H1 (cell line): Measurements from ENCODE around the gene MYBPC1. TPM values are rescaled to one million over a fixed set of nuclear protein-coding genes. Genes with fewer than 3 reads are reported as not detected.

Experiments
- CTCF ChIA-PET: fragments of 300-600 bp; sonication (Branson Sonifier 250); formaldehyde crosslinking; loops from one replicate; lab custom pipeline; 2021; ENCODE audit not compliant: partially characterized antibody; lab: Charles Lee
- POLR2A ChIA-PET: fragments of 300-600 bp; sonication (Branson Sonifier 250); formaldehyde crosslinking; loops from one replicate; lab custom pipeline; 2021; ENCODE audit warnings: inconsistent platforms; ENCODE audit not compliant: partially characterized antibody; lab: Charles Lee
- DNase-seq, 2 experiments: peaks; one replicate each; pipeline versions ENCODE4 v3.0.0 to v3.0.0-alpha.2; 2010 to 2022; ENCODE audit warnings: low spot score in 2 of 2, low read depth in 1 of 2, mixed read lengths in 1 of 2
- FAIRE-seq: peaks from 2 replicates; lab custom pipeline; 2011; peaks lifted over from hg19 to GRCh38; lab: Jason Lieb, UNC
- H2AFZ ChIP-seq: 2 replicates; pipeline ENCODE4 v1.8.1; 2012; ENCODE audit warnings: low read length, inconsistent platforms
- H2AK5ac ChIP-seq: 2 replicates; pipeline ENCODE4 v1.6.1; 2013; ENCODE audit warnings: low read depth, low read length
- H2BK120ac ChIP-seq: replicated peaks from 2 replicates; pipeline ENCODE3; 2013; ENCODE audit warnings: low read depth, low read length, inconsistent platforms
- H2BK12ac ChIP-seq: 2 replicates; pipeline ENCODE4 v1.6.1; 2013; ENCODE audit warnings: low read depth, low read length
- H2BK15ac ChIP-seq: 2 replicates; pipeline ENCODE4 v1.6.1; 2013; ENCODE audit warnings: low read length
- H2BK20ac ChIP-seq: 2 replicates; pipeline ENCODE4 v1.6.1; 2013; ENCODE audit warnings: low read length
- H2BK5ac ChIP-seq: 2 replicates; pipeline ENCODE4 v1.6.1; 2013; ENCODE audit warnings: low read depth, low read length
- H3K14ac ChIP-seq: 2 replicates; pipeline ENCODE4 v1.6.1; 2013; ENCODE audit warnings: inconsistent platforms; ENCODE audit not compliant: insufficient read length
- H3K18ac ChIP-seq: 2 replicates; pipeline ENCODE4 v1.6.1; 2013; ENCODE audit warnings: low read length; ENCODE audit errors: extremely low read depth
- H3K23ac ChIP-seq: 2 replicates; pipeline ENCODE4 v1.6.1; 2013; ENCODE audit warnings: inconsistent platforms; ENCODE audit not compliant: insufficient read length
- H3K23me2 ChIP-seq: 2 replicates; pipeline ENCODE4 v1.6.1; 2013; ENCODE audit warnings: low read depth, low read length
- H3K27ac ChIP-seq: 2 replicates; pipeline ENCODE4 v1.6.1; 2011; ENCODE audit warnings: low read depth, low read length, inconsistent platforms
- H3K27me3 ChIP-seq, 4 experiments: replicated peaks in 1 of 4; 1 replicate in 1 of 4; 2 replicates in 3 of 4; pipeline versions ENCODE4 v1.6.1 to v1.8.1; 2011 to 2013; ENCODE audit warnings: low read length in 3 of 4, mild to moderate bottlenecking in 3 of 4, inconsistent platforms in 2 of 4, mixed read lengths in 2 of 4, moderate library complexity in 1 of 4; ENCODE audit not compliant: control insufficient read depth in 3 of 4, insufficient read depth in 3 of 4; ENCODE audit errors: extremely low read depth in 1 of 4
- H3K36me3 ChIP-seq, 4 experiments: 2 replicates each; pipeline versions ENCODE4 v1.6.1 to v1.8.1; 2011 to 2013; ENCODE audit warnings: mild to moderate bottlenecking in 4 of 4, low read length in 3 of 4, moderate library complexity in 2 of 4, control low read depth in 1 of 4, inconsistent platforms in 1 of 4; ENCODE audit not compliant: insufficient read depth in 4 of 4, control insufficient read depth in 2 of 4
- H3K4ac ChIP-seq: replicated peaks from 2 replicates; pipeline ENCODE3; 2013; ENCODE audit warnings: low read length, low read depth, mixed read lengths, inconsistent platforms; ENCODE audit not compliant: insufficient read length
- H3K4me1 ChIP-seq, 4 experiments: replicated peaks in 1 of 4; 1 replicate in 1 of 4; 2 replicates in 3 of 4; pipeline versions ENCODE4 v1.6.1 to v1.8.1; 2011 to 2013; ENCODE audit warnings: low read length in 3 of 4, inconsistent platforms in 2 of 4, mixed read lengths in 1 of 4; ENCODE audit not compliant: insufficient read depth in 4 of 4, control insufficient read depth in 3 of 4
- H3K4me2 ChIP-seq, 2 experiments: 2 replicates each; pipeline versions ENCODE4 v1.6.1 to v1.8.1; 2011 to 2013; ENCODE audit warnings: low read depth in 2 of 2, low read length in 2 of 2, control low read depth in 1 of 2, inconsistent platforms in 1 of 2, mild to moderate bottlenecking in 1 of 2; ENCODE audit not compliant: insufficient read depth in 1 of 2
- H3K4me3 ChIP-seq, 4 experiments: fragments of 200-600, 300-600 bp in 1 of 4; sonication (generic), shearing (Covaris generic), sonication (Bioruptor Twin) in 1 of 4; 2 replicates each; pipeline versions ENCODE4 v1.5.1 to v1.8.1; 2011 to 2016; ENCODE audit warnings: low read length in 4 of 4, low read depth in 3 of 4, control low read depth in 2 of 4, inconsistent platforms in 2 of 4, mild to moderate bottlenecking in 2 of 4, mixed read lengths in 1 of 4, moderate library complexity in 1 of 4; ENCODE audit not compliant: insufficient read depth in 2 of 4; ENCODE audit errors: extremely low read depth in 1 of 4
- H3K56ac ChIP-seq: replicated peaks from 2 replicates; pipeline ENCODE3; 2013; ENCODE audit warnings: low read depth, mild to moderate bottlenecking, mixed read lengths, low read length, inconsistent platforms; ENCODE audit not compliant: insufficient read length
- H3K79me1 ChIP-seq: 2 replicates; pipeline ENCODE4 v1.6.1; 2013; ENCODE audit warnings: low read depth, low read length, control low read depth
- H3K79me2 ChIP-seq, 2 experiments: 2 replicates each; pipeline versions ENCODE4 v1.6.1 to v1.8.1; 2012 to 2013; ENCODE audit warnings: low read length in 2 of 2, mild to moderate bottlenecking in 2 of 2, inconsistent platforms in 1 of 2; ENCODE audit not compliant: insufficient read depth in 2 of 2, control insufficient read depth in 1 of 2
- H3K9ac ChIP-seq, 4 experiments: replicated peaks in 1 of 4; 1 replicate in 1 of 4; 2 replicates in 3 of 4; pipeline versions ENCODE4 v1.6.1 to v1.8.1; 2011 to 2013; ENCODE audit warnings: low read depth in 3 of 4, low read length in 3 of 4, control low read depth in 2 of 4, mild to moderate bottlenecking in 2 of 4, moderate library complexity in 2 of 4, inconsistent platforms in 1 of 4; ENCODE audit errors: extremely low read depth in 1 of 4
- H3K9me3 ChIP-seq, 2 experiments: 2 replicates each; pipeline versions ENCODE4 v1.6.1 to v1.8.1; 2012 to 2013; ENCODE audit warnings: mild to moderate bottlenecking in 2 of 2, moderate library complexity in 2 of 2, control low read depth in 1 of 2, inconsistent platforms in 1 of 2, low read depth in 1 of 2, low read length in 1 of 2, mixed read lengths in 1 of 2; ENCODE audit not compliant: insufficient read depth in 2 of 2
- H4K20me1 ChIP-seq, 2 experiments: replicated peaks in 1 of 2; 2 replicates each; pipeline versions ENCODE3 to v1.8.1; 2011 to 2013; ENCODE audit warnings: inconsistent platforms in 2 of 2, low read length in 2 of 2, mild to moderate bottlenecking in 1 of 2; ENCODE audit not compliant: insufficient read depth in 2 of 2, control insufficient read depth in 1 of 2
- H4K5ac ChIP-seq: 2 replicates; pipeline ENCODE4 v1.6.1; 2013; ENCODE audit warnings: low read length, low read depth, mixed read lengths, inconsistent platforms; ENCODE audit not compliant: insufficient read length
- H4K8ac ChIP-seq: 2 replicates; pipeline ENCODE4 v1.8.0; 2013; ENCODE audit warnings: mild to moderate bottlenecking, moderate library complexity, low read length, inconsistent platforms; ENCODE audit not compliant: insufficient read depth; ENCODE audit errors: extremely low read depth
- H4K91ac ChIP-seq: replicated peaks from 2 replicates; pipeline ENCODE3; 2013; ENCODE audit warnings: low read length, mixed read lengths, inconsistent platforms; ENCODE audit not compliant: insufficient read length
- ATF2 ChIP-seq: IDR thresholded peaks from 2 replicates; pipeline ENCODE4 v1.6.1; 2012; ENCODE audit warnings: low read length, inconsistent platforms
- BACH1 ChIP-seq: IDR thresholded peaks from 2 replicates; pipeline ENCODE4 v1.6.1; 2012; ENCODE audit warnings: low read length, improper control_type of control experiment
- BCL11A ChIP-seq, 2 experiments: IDR thresholded peaks; one replicate each; pipeline ENCODE4 v1.6.1; 2011; ENCODE audit warnings: low read depth in 2 of 2, low read length in 2 of 2, mild to moderate bottlenecking in 2 of 2
- CBX8 ChIP-seq: fragments of 300-800, 300-1000 bp; sonication (generic); IDR thresholded peaks from 2 replicates; pipeline ENCODE4 v1.7.1; 2016; ENCODE audit warnings: low read depth, low read length, borderline replicate concordance
- CTBP2 ChIP-seq: IDR thresholded peaks from 2 replicates; pipeline ENCODE4 v1.7.0; 2011; ENCODE audit warnings: borderline replicate concordance, mild to moderate bottlenecking, moderate library complexity, mixed read lengths, low read length; ENCODE audit not compliant: insufficient read depth, insufficient read length
- E2F6 ChIP-seq: IDR thresholded peaks from 2 replicates; pipeline ENCODE4 v1.6.1; 2012; ENCODE audit warnings: inconsistent platforms
- EZH2 ChIP-seq: fragments of 200-600 bp; sonication (generic); IDR thresholded peaks from 2 replicates; pipeline ENCODE4 v1.7.1; 2012; ENCODE audit warnings: low read depth, mild to moderate bottlenecking, moderate library complexity, low read length, inconsistent platforms; ENCODE audit not compliant: severe bottlenecking
- FOSL1 ChIP-seq: IDR thresholded peaks from 2 replicates; pipeline ENCODE4 v1.6.1; 2011; ENCODE audit warnings: mild to moderate bottlenecking, low read depth, low read length, moderate library complexity; ENCODE audit not compliant: insufficient read depth
- KDM5A ChIP-seq: fragments of 200-600 bp; IDR thresholded peaks from 2 replicates; pipeline ENCODE4 v1.7.1; 2012; ENCODE audit warnings: mild to moderate bottlenecking, low read length, inconsistent platforms, mixed read lengths
- RXRA ChIP-seq: IDR thresholded peaks from 2 replicates; pipeline ENCODE4 v1.6.1; 2011; ENCODE audit warnings: low read depth, mild to moderate bottlenecking, low read length, moderate library complexity; ENCODE audit not compliant: insufficient read depth
- TAF7 ChIP-seq: optimal IDR thresholded peaks from 2 replicates; pipeline ENCODE3; 2011; ENCODE audit warnings: low read depth, mild to moderate bottlenecking, inconsistent platforms, low read length, moderate library complexity, borderline replicate concordance
- TCF12 ChIP-seq: IDR thresholded peaks from 2 replicates; pipeline ENCODE4 v1.6.1; 2011; ENCODE audit warnings: low read depth, mild to moderate bottlenecking, low read length
- WGBS, 2 experiments: shearing (Covaris generic) in 1 of 2; methylation state at CpG; one replicate each; pipeline versions ENCODE4 v1.1.6 to v1.1.7; 2013 to 2015; ENCODE audit warnings: low lambda C conversion rate in 2 of 2, mixed read lengths in 2 of 2, inconsistent platforms in 1 of 2, low coverage in 1 of 2, missing lambda C conversion rate in 1 of 2; ENCODE audit not compliant: insufficient replicate concordance in 2 of 2, insufficient coverage in 1 of 2, insufficient read length in 1 of 2; ENCODE audit errors: extremely low coverage in 1 of 2, missing lambda C conversion rate in 1 of 2; 5-methylcytosine and 5-hydroxymethylcytosine counted together
- polyA plus RNA-seq, 7 experiments: library from polyadenylated mRNA; depleted of rRNA in 3 of 7; stranded (reverse) in 5 of 7; unstranded in 2 of 7; fragments of >200 nt in 5 of 7; fragments of 200-250 nt in 2 of 7; gene quantifications; 1 replicate in 5 of 7; 2 replicates in 1 of 7; 4 replicates in 1 of 7; pipeline versions ENCODE4 v1.2.1 to v1.2.3, GENCODE V29; 2011 to 2013; ENCODE audit warnings: missing spikeins in 2 of 7, mixed read lengths in 2 of 7
- total RNA-seq: library from RNA; stranded (reverse); fragmentation: NEBNext Ultra II Directional; extraction: Animal tissue kit (Norgen Biotek cat#: 25700); gene quantifications from 2 replicates; pipeline ENCODE4 v1.2.1, GENCODE V29; 2021

MYBPC1 gene
- total and polyA plus RNA-seq, 2 of the 8 experiments (the other 6 are each of a cell fraction or from before 2014, with no cell fraction given): not detected

- CTCF ChIA-PET: interaction anchor here (0.6 to 4.2 kb wide), 6 partner anchors 9 to 184 kb away, joined by 3 to 32 read pairs (median 3); no protein-coding TSS in a partner anchor
- Histone ChIP-seq H3K9ac (no peak overlapping the region), H4K91ac (no peak overlapping the region), H2BK15ac (no peak overlapping the region), H3K18ac (no peak overlapping the region), H3K36me3 (no peaks in the 10 kb centered on the region), H4K8ac (no peak overlapping the region), H3K4ac (no peak overlapping the region), H3K56ac (no peak overlapping the region), H2AFZ (no peak overlapping the region), H3K4me1 (no peaks in the 10 kb centered on the region), H3K27me3 (no peaks in the 10 kb centered on the region), H4K5ac (no peak overlapping the region), H3K23ac (no peak overlapping the region), H2BK20ac (no peak overlapping the region), H2AK5ac (no peak overlapping the region), H3K79me2 (no peaks in the 10 kb centered on the region), H3K23me2 (no peaks in the 10 kb centered on the region; the same call in 1 of the 2 replicates), H4K20me1 (no peaks in the 10 kb centered on the region), H3K27ac (no peak overlapping the region), H3K4me2 (no peak overlapping the region), H3K9me3 (no peaks in the 10 kb centered on the region), H2BK12ac (no peak overlapping the region), H3K14ac (no peak overlapping the region), H3K79me1 (no peaks in the 10 kb centered on the region), H2BK120ac (no peak overlapping the region), H2BK5ac (no peak overlapping the region), H3K4me3 (no peak overlapping the region)
- no peak for FAIRE-seq
- 89% methylated on average over 4 of the region's 4 CpGs; no CpG with 5 or more reads in 1 of the 2 experiments for WGBS, 2 experiments
- DNase-seq: no peak
- POLR2A ChIA-PET: no interaction called here
- TF ChIP-seq E2F6 (no peak), RXRA (no peak), CBX8 (no peak), FOSL1 (no peak), ATF2 (no peak), TCF12 (no peak), KDM5A (no peak), BACH1 (no peak), TAF7 (no peak), BCL11A (IDR thresholded peaks at IDR 0.05; ENCODE audit: low read depth in 2 of 2, low read length in 2 of 2) (no peak), EZH2 (no peak), CTBP2 (no peak)
Observed at GRCh38 chr12:101671833-101672232, 77.1 kb downstream of the MYBPC1 start.
